Keratinocyte (primary cell): ENCODE measurements around the gene FLNC.

ENCODE experiments used
- EZH2 ChIP-seq: IDR thresholded peaks from one replicate; pipeline ENCODE4 v1.6.1; 2012; ENCODE audit warnings: inconsistent platforms, mild to moderate bottlenecking, low read length, moderate library complexity
- TF ChIP-seq, protein P1 (sequence below), 3 experiments: IDR thresholded peaks in 1 of 3; conservative IDR thresholded peaks in 1 of 3; optimal IDR thresholded peaks in 1 of 3; 2 replicates in 2 of 3; 3 replicates in 1 of 3; pipeline versions ENCODE3 to v1.5.1; 2011; ENCODE audit warnings: low read length in 3 of 3, mild to moderate bottlenecking in 3 of 3, moderate library complexity in 2 of 3, control low read depth in 1 of 3, inconsistent platforms in 1 of 3; ENCODE audit not compliant: insufficient read depth in 2 of 3; ENCODE audit errors: extremely low read depth in 1 of 3

DNA sequence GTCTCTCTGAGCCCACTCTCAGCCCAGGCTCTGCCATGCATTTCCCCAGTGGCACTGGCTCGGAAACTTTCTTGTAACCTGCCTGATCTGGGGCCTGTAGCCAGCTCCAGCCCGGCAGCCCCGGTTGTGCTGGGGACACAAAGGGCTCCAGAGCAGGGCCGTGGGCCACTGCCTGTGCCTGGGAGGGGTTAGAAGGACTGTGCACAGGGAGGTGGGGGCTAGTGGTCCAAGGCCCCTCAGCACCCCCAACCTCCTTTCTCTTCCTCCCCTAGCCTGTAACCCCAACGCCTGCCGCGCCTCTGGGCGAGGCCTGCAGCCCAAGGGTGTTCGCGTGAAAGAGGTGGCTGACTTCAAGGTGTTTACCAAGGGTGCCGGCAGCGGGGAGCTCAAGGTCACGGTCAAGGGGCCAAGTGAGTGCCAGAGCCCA is 9.6 kb downstream of the FLNC start:
- TF ChIP-seq, protein P1, sequence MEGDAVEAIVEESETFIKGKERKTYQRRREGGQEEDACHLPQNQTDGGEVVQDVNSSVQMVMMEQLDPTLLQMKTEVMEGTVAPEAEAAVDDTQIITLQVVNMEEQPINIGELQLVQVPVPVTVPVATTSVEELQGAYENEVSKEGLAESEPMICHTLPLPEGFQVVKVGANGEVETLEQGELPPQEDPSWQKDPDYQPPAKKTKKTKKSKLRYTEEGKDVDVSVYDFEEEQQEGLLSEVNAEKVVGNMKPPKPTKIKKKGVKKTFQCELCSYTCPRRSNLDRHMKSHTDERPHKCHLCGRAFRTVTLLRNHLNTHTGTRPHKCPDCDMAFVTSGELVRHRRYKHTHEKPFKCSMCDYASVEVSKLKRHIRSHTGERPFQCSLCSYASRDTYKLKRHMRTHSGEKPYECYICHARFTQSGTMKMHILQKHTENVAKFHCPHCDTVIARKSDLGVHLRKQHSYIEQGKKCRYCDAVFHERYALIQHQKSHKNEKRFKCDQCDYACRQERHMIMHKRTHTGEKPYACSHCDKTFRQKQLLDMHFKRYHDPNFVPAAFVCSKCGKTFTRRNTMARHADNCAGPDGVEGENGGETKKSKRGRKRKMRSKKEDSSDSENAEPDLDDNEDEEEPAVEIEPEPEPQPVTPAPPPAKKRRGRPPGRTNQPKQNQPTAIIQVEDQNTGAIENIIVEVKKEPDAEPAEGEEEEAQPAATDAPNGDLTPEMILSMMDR (optimal IDR thresholded peaks at IDR 0.05 in 1 of 3, IDR thresholded peaks at IDR 0.05 in 1 of 3, conservative IDR thresholded peaks at IDR 0.05 in 1 of 3; ENCODE audit: extremely low read depth in 1 of 3, insufficient read depth in 2 of 3, low read length in 3 of 3) = no peak
- no peak for TF ChIP-seq EZH2
